HEK293T (cell line): ENCODE data around the gene NPHP4.

Experiments
- CTCF ChIA-PET: fragments of 350-600 bp; formaldehyde crosslinking; extraction: SDS; loops from one replicate; lab custom pipeline; 2021; ENCODE audit warnings: antibody characterized with exemption, inconsistent platforms; lab: Yijun Ruan, JAX
- POLR2A ChIA-PET: fragments of 350-600 bp; formaldehyde crosslinking; extraction: SDS; loops from one replicate; lab custom pipeline; 2020; ENCODE audit warnings: antibody characterized with exemption, inconsistent platforms; lab: Yijun Ruan, JAX
- DNase-seq: peaks from one replicate; pipeline ENCODE4 v3.0.0; 2012; ENCODE audit warnings: mixed read lengths; ENCODE audit errors: extremely low spot score
- ARNT ChIP-seq: fragments of 450-650 bp; IDR thresholded peaks from 2 replicates; pipeline ENCODE4 v1.6.1; 2017; ENCODE audit warnings: mild to moderate bottlenecking
- BHLHE40 ChIP-seq: fragments of 450-650 bp; IDR thresholded peaks from 2 replicates; pipeline ENCODE4 v1.6.1; 2016; ENCODE audit warnings: mild to moderate bottlenecking, moderate library complexity, borderline replicate concordance
- CTBP1 ChIP-seq: fragments of 450-650 bp; IDR thresholded peaks from 2 replicates; pipeline ENCODE4 v1.6.1; 2016; ENCODE audit warnings: borderline replicate concordance
- ELF4 ChIP-seq: fragments of 450-650 bp; IDR thresholded peaks from 2 replicates; pipeline ENCODE4 v1.6.1; 2017; ENCODE audit warnings: antibody characterized with exemption
- FOXA1 ChIP-seq: fragments of 450-650 bp; IDR thresholded peaks from 2 replicates; pipeline ENCODE4 v1.6.1; 2016; ENCODE audit warnings: mild to moderate bottlenecking
- FOXK2 ChIP-seq: fragments of 450-650 bp; IDR thresholded peaks from 2 replicates; pipeline ENCODE4 v1.6.1; 2016; ENCODE audit warnings: mild to moderate bottlenecking
- FOXM1 ChIP-seq: fragments of 450-650 bp; IDR thresholded peaks from 2 replicates; pipeline ENCODE4 v1.6.1; 2017; ENCODE audit warnings: mild to moderate bottlenecking, borderline replicate concordance
- HDGF ChIP-seq: fragments of 450-650 bp; IDR thresholded peaks from 2 replicates; pipeline ENCODE4 v1.6.1; 2017; ENCODE audit warnings: antibody characterized with exemption, borderline replicate concordance
- L3MBTL2 ChIP-seq: fragments of 450-650 bp; conservative IDR thresholded peaks from 2 replicates; pipeline ENCODE4 v1.6.1; 2016; ENCODE audit warnings: mild to moderate bottlenecking
- LEF1 ChIP-seq: fragments of 450-650 bp; IDR thresholded peaks from 2 replicates; pipeline ENCODE4 v1.6.1; 2017; ENCODE audit warnings: mild to moderate bottlenecking, borderline replicate concordance
- NFRKB ChIP-seq: fragments of 450-650 bp; IDR thresholded peaks from 2 replicates; pipeline ENCODE4 v1.6.1; 2016; ENCODE audit warnings: mild to moderate bottlenecking, moderate library complexity
- PKNOX1 ChIP-seq: fragments of 450-650 bp; IDR thresholded peaks from 2 replicates; pipeline ENCODE4 v1.6.1; 2016
- SP1 ChIP-seq: fragments of 450-650 bp; IDR thresholded peaks from 2 replicates; pipeline ENCODE4 v1.6.1; 2017
- SUZ12 ChIP-seq: fragments of 450-650 bp; IDR thresholded peaks from 2 replicates; pipeline ENCODE4 v1.6.1; 2016; ENCODE audit warnings: mild to moderate bottlenecking
- TARDBP ChIP-seq: fragments of 450-650 bp; IDR thresholded peaks from 2 replicates; pipeline ENCODE4 v1.6.1; 2016
- ZNF384 ChIP-seq: fragments of 450-650 bp; IDR thresholded peaks from 2 replicates; pipeline ENCODE4 v1.6.1; 2016

NPHP4 gene

GRCh38 chr1:5832916-5833895, 159.0 kb downstream of the NPHP4 start:
- TF ChIP-seq FOXM1, result no peak
- TF ChIP-seq ZNF384, result no peak
- no peak for TF ChIP-seq CTBP1
- TF ChIP-seq L3MBTL2, result no peak
- no peak for TF ChIP-seq TARDBP
- TF ChIP-seq HDGF, result no peak
- no peak for TF ChIP-seq ELF4
- no peak for TF ChIP-seq SUZ12
- no peak for DNase-seq
- POLR2A ChIA-PET, result no interaction called here
- CTCF ChIA-PET, result no interaction called here

DNA sequence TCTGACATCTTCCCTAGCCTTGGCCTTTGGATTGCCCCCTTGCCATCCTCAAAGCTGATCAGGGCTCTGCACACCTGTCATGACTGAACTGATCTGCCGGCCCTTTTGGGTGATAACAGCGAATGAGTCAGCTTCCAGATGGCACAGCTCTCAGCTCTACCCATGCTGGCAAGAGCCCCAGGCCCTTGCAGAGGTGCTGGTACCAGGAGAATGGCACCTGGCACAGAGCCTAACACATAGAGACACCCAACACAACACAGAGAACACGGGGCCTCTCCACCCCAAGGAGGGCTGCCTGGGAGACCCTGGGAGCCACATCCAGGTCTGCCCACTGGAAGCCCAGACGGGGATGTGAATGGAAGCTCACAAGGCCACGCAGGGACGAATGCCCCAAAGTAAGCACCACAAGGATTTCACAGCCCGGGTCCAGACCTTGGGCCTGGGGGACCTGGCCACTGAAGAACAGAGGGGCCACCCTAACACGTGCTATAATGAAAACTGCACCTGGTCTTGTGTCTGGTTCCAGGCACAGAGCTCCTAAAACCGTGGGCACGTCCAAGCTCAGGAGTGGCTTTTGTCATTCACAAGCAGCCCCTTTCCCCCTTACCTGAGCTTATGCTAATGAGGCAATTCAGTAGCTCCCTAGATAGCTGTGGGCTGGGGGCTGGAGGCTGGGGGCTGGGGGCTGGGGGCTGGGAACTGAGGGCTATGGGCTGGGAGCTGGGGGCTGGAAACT, 160.5 kb downstream of the NPHP4 start:
- CTCF ChIA-PET, result no interaction called here

GRCh38 chr1:5830771-5831599, 161.2 kb downstream of the NPHP4 start:
- ChIA-PET CTCF (interaction anchor here (1.0 kb wide), 1 partner anchor 321 kb away, joined by 3 read pairs; no protein-coding TSS in a partner anchor), POLR2A (no interaction called here)
- no peak for TF ChIP-seq BHLHE40
- TF ChIP-seq ARNT, result no peak
- no peak for TF ChIP-seq FOXM1
- no peak for TF ChIP-seq LEF1
- TF ChIP-seq ZNF384, result no peak
- DNase-seq, result peak; percentile 56

More for the DNA sequence above, 160.5 kb downstream of the NPHP4 start:
- no peak for TF ChIP-seq HDGF
- no peak for DNase-seq
- POLR2A ChIA-PET, result no interaction called here

GRCh38 chr1:5829414-5829813, 162.8 kb downstream of the NPHP4 start:
- DNase-seq, result no peak
- TF ChIP-seq HDGF, result no peak
- no peak for TF ChIP-seq FOXK2
- TF ChIP-seq NFRKB, result no peak
- no peak for TF ChIP-seq FOXA1
- no peak for TF ChIP-seq PKNOX1
- no peak for TF ChIP-seq LEF1
- no peak for TF ChIP-seq CTBP1
- no peak for TF ChIP-seq L3MBTL2
- no peak for TF ChIP-seq FOXM1
- no peak for TF ChIP-seq SP1
- ChIA-PET POLR2A (no interaction called here), CTCF (no interaction called here)

DNA sequence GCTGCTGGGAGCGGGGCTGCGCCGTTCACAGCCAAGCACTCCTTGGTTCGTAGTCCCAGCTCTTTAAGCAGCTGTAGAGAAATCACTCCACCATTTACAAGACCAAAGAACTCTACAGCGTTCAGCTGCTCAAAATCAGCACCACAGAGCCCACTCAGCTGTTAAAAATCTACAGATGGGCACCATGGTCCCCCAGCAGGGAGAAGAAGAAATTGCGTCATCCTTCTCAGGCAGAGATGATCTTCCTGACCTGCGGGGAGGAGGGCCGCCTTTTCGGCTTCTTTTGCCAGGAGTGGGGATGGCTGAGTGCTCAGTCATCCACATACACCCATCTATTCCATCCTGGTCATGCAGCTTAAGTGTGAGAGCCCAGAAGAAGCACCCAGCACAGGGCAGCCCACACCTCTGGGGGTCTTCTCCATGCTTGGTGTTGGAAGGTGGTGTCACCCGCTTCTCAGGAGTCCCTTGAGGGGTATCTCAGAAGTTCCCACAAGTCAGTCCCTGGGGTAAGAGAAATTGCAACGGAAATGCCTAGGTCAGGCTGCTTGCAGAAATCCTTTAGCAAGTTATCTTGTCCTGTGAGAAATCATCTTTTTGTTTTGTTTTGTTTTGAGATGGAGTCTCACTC, 163.8 kb downstream of the NPHP4 start:
- TF ChIP-seq ARNT (no peak), ZNF384 (no peak), SP1 (no peak)
- DNase-seq, result no peak
- CTCF ChIA-PET, result no interaction called here
- POLR2A ChIA-PET, result no interaction called here

DNA sequence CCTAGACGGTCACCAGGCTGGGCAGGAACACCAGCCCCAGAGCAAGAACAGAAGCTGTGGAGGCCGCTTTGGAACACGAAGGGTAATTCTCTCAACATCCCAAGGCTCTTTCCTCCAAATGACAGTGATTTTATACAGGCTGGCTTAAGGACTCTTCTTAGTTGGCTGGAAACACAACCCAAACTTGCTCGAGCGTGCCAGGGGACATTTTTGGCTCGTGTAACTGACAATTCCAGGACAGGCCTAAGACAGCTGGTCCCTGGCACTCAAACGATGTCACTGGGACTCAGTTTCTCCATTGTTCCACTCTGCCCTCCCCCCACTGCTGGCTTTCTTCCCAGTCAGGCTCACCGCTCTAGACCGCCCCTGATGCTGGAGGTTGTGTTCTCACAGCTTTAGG, 164.7 kb downstream of the NPHP4 start:
- DNase-seq, result no peak
- CTCF ChIA-PET, result no interaction called here
- TF ChIP-seq FOXA1, result no peak
- no peak for TF ChIP-seq TARDBP
- no peak for TF ChIP-seq CTBP1
- no peak for TF ChIP-seq SP1
- no peak for TF ChIP-seq SUZ12
- TF ChIP-seq ZNF384, result no peak
- no peak for TF ChIP-seq HDGF
- TF ChIP-seq ELF4, result no peak
- no peak for TF ChIP-seq FOXM1
- POLR2A ChIA-PET, result no interaction called here

GRCh38 chr1:5826601-5827000, 165.6 kb downstream of the NPHP4 start:
- TF ChIP-seq NFRKB (no peak), ELF4 (no peak), HDGF (no peak), SP1 (no peak), SUZ12 (no peak), FOXA1 (no peak), PKNOX1 (no peak), L3MBTL2 (no peak), ZNF384 (no peak), ARNT (no peak), TARDBP (no peak), CTBP1 (no peak)
- ChIA-PET POLR2A (no interaction called here), CTCF (no interaction called here)
- DNase-seq, result no peak
